Activated CD4-positive, alpha-beta T cell treated with anti-CD3 and anti-CD28 coated beads, Interleukin-2, amount 10 ng/mL, durations not matched to agents 7 days and 5 days (primary cell): ENCODE results near the gene SVIL. TPM values are rescaled to one million over a fixed set of nuclear protein-coding genes. Genes with fewer than 3 reads are reported as not detected.
"Not testable (repeated sequence)": the region's sequence is repeated elsewhere in the genome, so short reads cannot be mapped to it uniquely, and the experiment has no call there.

Experiments
- CTCF ChIA-PET: fragments of 350-600 bp; sonication (Branson Sonifier 250); formaldehyde crosslinking; loops from one replicate; lab custom pipeline; 2021; ENCODE audit warnings: antibody characterized with exemption; lab: Charles Lee
- POLR2A ChIA-PET: fragments of 350-600 bp; sonication (Branson Sonifier 250); formaldehyde crosslinking; loops from one replicate; lab custom pipeline; 2021; ENCODE audit warnings: antibody characterized with exemption; lab: Charles Lee
- DNase-seq: peaks from one replicate; pipeline ENCODE4 v3.0.0-alpha.2; 2020
- H3K27ac Mint-ChIP-seq: one replicate; pipeline ENCODE4 v1.8.0; 2021; ENCODE audit warnings: mild to moderate bottlenecking, moderate library complexity, mixed read lengths
- H3K27me3 Mint-ChIP-seq: one replicate; pipeline ENCODE4 v1.8.0; 2021; ENCODE audit warnings: mixed read lengths
- H3K36me3 Mint-ChIP-seq: one replicate; pipeline ENCODE4 v1.8.0; 2021; ENCODE audit warnings: low read depth, mixed read lengths
- H3K4me1 Mint-ChIP-seq: one replicate; pipeline ENCODE4 v1.8.0; 2021; ENCODE audit warnings: mixed read lengths
- H3K4me3 Mint-ChIP-seq: one replicate; pipeline ENCODE4 v1.8.0; 2021; ENCODE audit warnings: mild to moderate bottlenecking, moderate library complexity, mixed read lengths
- H3K9me3 Mint-ChIP-seq: one replicate; pipeline ENCODE4 v1.8.0; 2021; ENCODE audit warnings: mixed read lengths
- total RNA-seq, 2 experiments: library from RNA; stranded (reverse); gene quantifications; one replicate each; pipeline ENCODE4 v1.2.3, GENCODE V29; 2021

SVIL gene
- total RNA-seq, 2 experiments from 2014 or later = 22.6 to 26.8 TPM

DNA sequence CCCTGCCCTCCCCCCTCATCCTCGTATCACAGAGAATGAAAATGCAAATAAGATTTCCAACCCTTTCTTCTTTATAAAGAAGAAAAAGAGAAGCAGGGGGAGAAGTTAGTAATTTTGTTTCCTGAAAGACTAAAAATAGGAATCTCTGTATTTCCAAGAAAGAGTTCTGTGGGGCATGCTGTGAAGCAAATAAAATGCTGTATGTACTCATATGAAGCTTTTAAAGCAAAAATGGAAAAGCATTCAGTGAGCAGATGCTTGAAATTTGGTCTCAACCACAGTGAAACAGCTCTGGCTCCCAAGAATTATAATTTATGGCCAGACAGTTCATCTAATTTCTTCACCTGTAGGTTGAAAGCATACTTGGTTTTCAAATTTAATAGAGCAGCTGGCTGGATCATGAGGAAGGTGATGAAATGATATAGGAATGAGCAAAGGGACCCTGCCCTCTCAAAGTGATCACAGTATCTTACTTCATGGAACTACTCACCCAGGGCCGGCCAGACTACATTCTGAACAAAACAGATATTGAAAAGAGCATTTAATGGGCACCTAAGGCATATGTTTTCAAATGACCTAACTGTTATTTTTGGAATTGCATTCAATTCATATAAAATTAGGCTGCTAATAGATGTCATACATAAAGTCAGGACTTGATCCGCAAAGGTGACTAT lies 31.4 kb downstream of the SVIL start:
- DNase-seq = no peak
- Mint-ChIP-seq H3K4me3 (no peak overlapping the region), H3K36me3 (no peaks in the 10 kb centered on the region), H3K9me3 (no peaks in the 10 kb centered on the region), H3K27ac (no peak overlapping the region), H3K4me1 (no peaks in the 10 kb centered on the region), H3K27me3 (no peaks in the 10 kb centered on the region)
- POLR2A ChIA-PET = no interaction called here
- CTCF ChIA-PET = no interaction called here

DNA sequence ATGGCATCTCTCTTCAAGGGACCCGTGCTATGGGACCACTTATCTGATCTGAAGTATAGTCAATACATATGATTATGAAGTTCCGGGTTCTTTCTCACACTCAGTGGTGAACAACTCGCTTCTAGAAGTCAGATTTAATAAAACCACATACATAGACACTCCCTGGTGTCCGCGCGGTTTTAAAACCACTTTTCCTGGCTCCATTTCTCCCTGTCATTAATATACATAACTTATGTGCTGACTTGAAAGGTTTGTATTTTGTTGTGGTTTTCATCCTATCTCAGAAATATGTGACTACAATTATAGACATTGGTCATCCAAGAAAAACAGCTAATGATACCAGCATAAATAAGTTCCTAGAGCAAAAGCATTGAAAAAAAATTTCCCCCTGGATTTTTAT lies 34.0 kb downstream of the SVIL start:
- ChIA-PET CTCF (no interaction called here), POLR2A (no interaction called here)
- no peaks in the 10 kb centered on the region for H3K36me3 Mint-ChIP-seq
- H3K27ac Mint-ChIP-seq = no peak overlapping the region
- no peak overlapping the region for H3K4me3 Mint-ChIP-seq
- H3K4me1 Mint-ChIP-seq = no peaks in the 10 kb centered on the region
- no peaks in the 10 kb centered on the region for H3K27me3 Mint-ChIP-seq
- no peak for DNase-seq
- H3K9me3 Mint-ChIP-seq = no peaks in the 10 kb centered on the region

DNA sequence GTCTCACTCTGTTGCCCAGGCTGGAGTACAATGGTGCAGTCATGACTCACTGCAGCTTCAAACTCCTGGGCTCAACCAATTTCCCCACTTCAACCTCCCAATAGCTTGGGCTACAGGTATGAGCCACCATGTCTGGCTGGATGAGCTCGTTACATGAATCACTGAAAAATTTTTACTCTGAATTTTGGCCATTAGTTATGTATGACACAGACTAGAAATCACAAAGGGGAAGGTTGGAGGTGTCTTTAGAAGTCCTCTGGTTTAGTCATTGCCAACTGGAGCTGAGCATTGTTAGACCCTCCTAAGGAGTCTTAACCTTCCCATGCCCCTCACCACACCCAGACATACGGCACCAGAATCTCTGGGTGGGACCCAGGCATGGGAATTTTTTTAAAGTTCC lies 34.7 kb downstream of the SVIL start:
- Mint-ChIP-seq H3K27me3 (no peaks in the 10 kb centered on the region), H3K4me1 (no peaks in the 10 kb centered on the region), H3K9me3 (no peaks in the 10 kb centered on the region), H3K27ac (no peak overlapping the region), H3K36me3 (no peaks in the 10 kb centered on the region), H3K4me3 (no peak overlapping the region)
- ChIA-PET CTCF (no interaction called here), POLR2A (no interaction called here)
- DNase-seq = no peak

DNA sequence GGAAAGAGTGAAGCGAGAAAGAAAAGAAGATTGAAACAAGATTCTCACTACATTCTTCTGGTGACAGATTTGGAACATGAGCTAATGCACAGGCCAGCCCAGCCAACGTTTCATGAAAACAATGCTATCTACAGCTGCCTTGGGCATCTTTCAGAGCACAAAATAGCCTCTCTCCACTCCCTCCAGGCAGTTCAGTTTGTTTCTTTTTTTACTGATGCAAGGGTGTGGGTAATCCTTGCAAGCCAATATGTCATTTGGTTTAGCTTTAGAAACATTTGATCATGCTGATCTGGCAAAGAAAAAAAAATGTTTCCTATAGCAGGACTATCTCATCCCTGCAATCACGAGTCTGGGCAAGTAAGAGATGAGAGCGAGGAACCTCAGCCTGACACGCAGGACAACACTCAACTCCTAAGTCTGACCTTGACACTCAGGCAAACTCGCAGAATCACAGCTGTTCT lies 35.9 kb downstream of the SVIL start:
- ChIA-PET POLR2A (interaction anchor here (0.6 kb wide), 1 partner anchor 40 kb away, joined by 6 read pairs; no protein-coding TSS in a partner anchor), CTCF (interaction anchor here (1.0 kb wide), 2 partner anchors 13 to 140 kb away, joined by 3 read pairs; no protein-coding TSS in a partner anchor)
- Mint-ChIP-seq H3K4me3 (no peak overlapping the region), H3K9me3 (no peaks in the 10 kb centered on the region), H3K27ac (no peak overlapping the region), H3K36me3 (no peaks in the 10 kb centered on the region), H3K4me1 (no peaks in the 10 kb centered on the region), H3K27me3 (no peaks in the 10 kb centered on the region)
- no peak for DNase-seq

DNA sequence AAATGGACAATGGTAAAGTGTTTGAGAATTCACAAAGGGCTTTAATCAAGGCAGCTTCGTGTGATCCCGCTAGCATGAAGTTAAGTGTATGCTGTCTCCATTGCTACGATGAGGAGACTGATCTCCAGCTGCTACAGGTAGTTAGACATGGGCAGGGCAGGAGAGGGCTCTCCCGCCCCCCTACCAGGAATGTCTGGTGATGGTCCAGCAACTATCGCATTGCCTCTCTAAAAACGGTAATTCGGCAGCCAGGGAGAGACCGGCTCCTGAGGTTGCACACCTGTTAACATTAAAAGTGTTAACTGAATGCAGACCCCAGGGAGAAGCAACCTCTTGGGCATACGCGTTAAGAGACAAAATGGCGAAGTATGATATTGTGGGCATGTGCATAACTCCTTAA lies 37.9 kb downstream of the SVIL start:
- Mint-ChIP-seq H3K4me1 (no peaks in the 10 kb centered on the region), H3K27ac (no peak overlapping the region), H3K36me3 (no peaks in the 10 kb centered on the region), H3K4me3 (no peak overlapping the region), H3K27me3 (no peaks in the 10 kb centered on the region), H3K9me3 (no peaks in the 10 kb centered on the region)
- no peak for DNase-seq
- CTCF ChIA-PET = no interaction called here
- POLR2A ChIA-PET = no interaction called here

DNA sequence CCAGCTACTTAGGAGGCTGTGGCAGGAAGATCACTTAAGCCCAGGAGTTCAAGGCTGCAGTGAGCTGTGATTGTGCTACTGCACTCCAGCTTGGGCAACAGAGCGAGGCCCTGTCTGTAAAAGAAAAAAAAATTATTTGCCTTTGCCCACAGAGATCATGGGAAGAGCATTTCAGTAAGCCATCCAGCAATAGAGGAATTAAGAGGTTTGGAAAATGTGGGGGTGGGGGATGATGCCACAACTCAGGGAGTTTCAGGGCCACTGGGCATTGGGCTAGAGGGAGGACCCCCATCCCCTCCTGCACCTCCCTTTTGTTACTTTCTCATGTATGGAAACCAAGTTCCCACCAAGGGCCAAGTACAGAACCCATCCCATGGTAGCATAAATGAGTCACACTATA lies 38.4 kb downstream of the SVIL start:
- Mint-ChIP-seq H3K27ac (no peak overlapping the region), H3K9me3 (no peaks in the 10 kb centered on the region)

DNA sequence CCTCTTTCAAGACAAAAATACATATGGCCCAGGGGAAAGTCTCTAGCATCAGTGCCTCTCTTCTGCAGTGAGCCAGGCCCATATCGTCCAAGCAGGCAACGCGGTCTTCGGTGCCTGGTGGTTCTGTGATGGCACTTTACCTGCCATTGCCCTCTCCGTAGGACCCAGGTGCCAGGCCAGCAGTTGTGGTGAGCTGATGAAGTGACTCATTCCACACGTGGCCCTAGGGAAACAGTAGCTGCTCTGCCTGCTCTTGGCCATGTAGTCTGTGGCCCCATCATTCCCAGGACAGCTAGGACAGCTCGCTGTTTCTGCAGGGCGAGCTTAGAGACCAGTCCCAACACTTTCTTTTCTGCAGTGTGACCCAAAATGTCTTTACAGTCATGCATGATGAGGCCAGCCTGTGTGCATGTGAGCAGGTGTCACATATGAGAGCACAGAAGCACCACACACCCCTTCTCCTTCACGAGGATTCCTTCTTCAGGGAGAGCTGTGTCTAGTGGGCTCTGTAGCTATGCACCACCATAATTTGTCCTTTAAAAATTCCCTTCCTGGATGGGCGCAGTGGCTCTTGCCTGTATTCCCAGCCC lies 39.0 kb downstream of the SVIL start:
- Mint-ChIP-seq H3K36me3 (no peaks in the 10 kb centered on the region), H3K9me3 (no peaks in the 10 kb centered on the region), H3K27me3 (no peaks in the 10 kb centered on the region), H3K27ac (no peak overlapping the region), H3K4me3 (no peak overlapping the region), H3K4me1 (peaks cover 3% of the 10 kb centered on the region)
- ChIA-PET POLR2A (no interaction called here), CTCF (interaction anchor here (0.5 kb wide), 1 partner anchor 299 kb away, joined by 3 read pairs; no protein-coding TSS in a partner anchor)
- DNase-seq = no peak

More for the DNA sequence above, 38.4 kb downstream of the SVIL start:
- no peaks in the 10 kb centered on the region for H3K27me3 Mint-ChIP-seq
- no peaks in the 10 kb centered on the region for H3K36me3 Mint-ChIP-seq
- DNase-seq = no peak
- peaks cover 1% of the 10 kb centered on the region for H3K4me1 Mint-ChIP-seq
- ChIA-PET POLR2A (no interaction called here), CTCF (no interaction called here)
- H3K4me3 Mint-ChIP-seq = no peak overlapping the region

DNA sequence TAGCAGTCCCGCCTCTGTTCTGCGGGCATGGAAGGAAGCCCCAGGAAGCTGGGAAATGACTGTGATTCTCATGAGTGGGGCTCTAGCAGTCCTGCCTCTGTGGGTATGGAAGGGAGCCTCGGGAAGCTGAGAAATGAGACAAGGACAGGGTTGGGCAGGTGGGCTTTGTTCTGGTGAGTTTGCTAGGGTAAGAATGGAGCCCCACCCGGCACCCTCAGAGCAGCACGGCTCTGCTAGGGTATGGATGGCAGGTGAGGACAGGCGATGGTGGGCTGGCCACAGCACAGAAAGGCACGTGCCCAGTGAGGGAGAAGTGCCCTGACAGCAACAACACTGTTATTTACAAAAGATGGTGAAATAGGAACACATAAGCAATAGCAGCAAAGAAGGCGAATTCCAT lies 39.6 kb downstream of the SVIL start:
- no peak for DNase-seq
- Mint-ChIP-seq H3K36me3 (no peaks in the 10 kb centered on the region), H3K4me3 (no peak overlapping the region), H3K4me1 (peaks cover 9% of the 10 kb centered on the region), H3K9me3 (no peaks in the 10 kb centered on the region), H3K27me3 (no peaks in the 10 kb centered on the region), H3K27ac (no peak overlapping the region)
- CTCF ChIA-PET = interaction anchor here (0.5 to 0.6 kb wide), 2 partner anchors 22 to 299 kb away, joined by 3 to 4 read pairs; no protein-coding TSS in a partner anchor
- POLR2A ChIA-PET = no interaction called here

DNA sequence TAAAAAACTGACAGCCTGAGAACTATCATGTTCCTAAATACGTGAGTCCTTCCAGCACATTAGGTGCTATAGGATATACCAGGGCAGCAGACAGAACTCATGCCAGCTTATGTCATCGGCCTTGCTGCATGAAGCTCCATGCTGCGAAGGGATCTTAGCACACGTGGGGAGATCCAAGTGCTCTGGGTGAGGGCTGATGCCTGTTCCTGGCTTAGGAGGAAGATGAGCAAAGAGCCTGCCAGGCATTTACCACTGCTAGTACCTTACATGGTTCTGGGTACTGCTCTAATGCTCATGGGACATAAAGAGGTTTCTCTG lies 43.2 kb downstream of the SVIL start:
- DNase-seq = no peak
- Mint-ChIP-seq H3K4me1 (peaks cover 10% of the 10 kb centered on the region), H3K27ac (no peak overlapping the region), H3K9me3 (peaks cover 1% of the 10 kb centered on the region), H3K36me3 (no peaks in the 10 kb centered on the region), H3K4me3 (no peak overlapping the region), H3K27me3 (no peaks in the 10 kb centered on the region)
- POLR2A ChIA-PET = no interaction called here
- CTCF ChIA-PET = interaction anchor here (1.0 to 1.3 kb wide), 2 partner anchors 18 to 145 kb away, joined by 3 read pairs; no protein-coding TSS in a partner anchor

DNA sequence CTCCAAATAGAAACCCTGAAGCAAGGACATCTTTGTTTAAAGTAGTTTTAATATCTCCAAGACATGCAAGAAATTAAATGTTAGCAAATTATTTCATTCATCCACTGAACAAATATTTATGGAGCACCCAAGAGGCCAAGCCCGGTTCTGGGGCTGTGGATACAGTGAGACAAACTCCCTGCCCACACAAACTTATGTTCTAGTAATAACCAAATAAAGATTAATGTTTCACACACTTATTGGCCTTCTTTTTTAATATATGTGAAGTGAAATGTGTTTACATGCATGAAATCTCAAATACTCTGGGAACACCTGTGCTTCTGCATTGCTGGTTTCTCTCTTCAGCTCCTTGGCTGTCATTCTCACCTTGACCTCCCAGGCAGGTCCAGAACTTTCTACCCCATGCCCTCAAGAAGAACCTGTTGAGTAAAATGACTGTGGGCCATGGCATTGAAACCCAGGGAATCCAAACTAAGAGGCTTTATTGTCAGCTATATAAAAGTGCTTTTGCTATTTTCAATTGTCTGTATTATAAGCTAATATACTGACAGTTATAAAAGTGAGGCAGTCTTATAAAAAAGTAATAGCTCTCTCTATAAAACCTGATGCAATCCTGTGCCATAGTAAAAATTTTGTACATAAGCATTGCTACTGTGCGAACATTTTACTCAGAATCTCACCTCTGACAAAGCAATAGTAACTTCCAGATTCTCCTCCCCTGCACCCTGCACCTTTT lies 43.7 kb downstream of the SVIL start:
- H3K27ac Mint-ChIP-seq = no peak overlapping the region
- ChIA-PET CTCF (interaction anchor here (1.0 to 1.3 kb wide), 2 partner anchors 19 to 145 kb away, joined by 3 read pairs; no protein-coding TSS in a partner anchor), POLR2A (no interaction called here)
- H3K36me3 Mint-ChIP-seq = no peaks in the 10 kb centered on the region
- peaks cover 3% of the 10 kb centered on the region for H3K9me3 Mint-ChIP-seq
- no peak for DNase-seq
- no peaks in the 10 kb centered on the region for H3K27me3 Mint-ChIP-seq
- peaks cover 10% of the 10 kb centered on the region for H3K4me1 Mint-ChIP-seq
- no peak overlapping the region for H3K4me3 Mint-ChIP-seq

DNA sequence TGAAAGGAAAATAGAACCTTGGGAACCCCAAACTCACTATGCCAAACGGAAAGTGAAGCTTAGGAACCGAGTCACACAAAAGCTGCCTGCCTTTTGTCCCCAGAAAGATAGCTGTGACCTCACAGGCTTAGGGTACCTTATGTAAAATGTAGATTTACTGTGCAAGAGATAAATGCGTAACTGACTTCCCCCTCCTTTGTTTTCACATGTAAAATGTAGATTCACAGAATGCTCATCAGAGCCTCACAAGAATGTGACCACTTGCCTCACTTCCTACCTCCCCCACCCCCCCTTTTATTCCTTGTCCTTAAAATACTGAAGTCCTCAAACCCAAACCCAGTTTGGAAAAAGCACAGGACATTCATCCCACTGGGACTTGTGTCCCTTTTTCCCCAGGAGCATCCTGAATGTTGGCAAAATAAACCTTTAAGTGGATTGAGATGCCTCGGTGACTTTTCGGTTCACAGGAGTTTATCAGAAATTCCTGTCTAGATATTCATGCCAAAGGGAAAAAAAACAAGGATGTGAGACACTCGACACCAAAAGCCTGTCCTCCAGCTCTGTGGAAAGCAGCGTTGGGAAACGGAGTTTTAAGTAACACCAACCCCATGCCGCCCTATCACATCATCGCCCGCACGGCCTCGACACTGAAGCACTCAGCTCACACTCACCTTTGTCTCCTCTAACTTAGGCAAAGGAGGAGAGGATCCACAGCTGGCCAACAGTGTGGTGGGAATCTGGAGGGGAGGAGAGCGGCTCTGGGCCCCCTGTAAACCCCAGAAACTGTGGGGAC lies 45.9 kb downstream of the SVIL start:
- CTCF ChIA-PET = no interaction called here
- no peak for DNase-seq
- H3K36me3 Mint-ChIP-seq = no peaks in the 10 kb centered on the region
- peaks cover 11% of the 10 kb centered on the region for H3K4me1 Mint-ChIP-seq
- POLR2A ChIA-PET = no interaction called here
- peaks cover 3% of the 10 kb centered on the region for H3K9me3 Mint-ChIP-seq
- H3K27me3 Mint-ChIP-seq = no peaks in the 10 kb centered on the region
- H3K27ac Mint-ChIP-seq = no peak overlapping the region
- no peak overlapping the region for H3K4me3 Mint-ChIP-seq

DNA sequence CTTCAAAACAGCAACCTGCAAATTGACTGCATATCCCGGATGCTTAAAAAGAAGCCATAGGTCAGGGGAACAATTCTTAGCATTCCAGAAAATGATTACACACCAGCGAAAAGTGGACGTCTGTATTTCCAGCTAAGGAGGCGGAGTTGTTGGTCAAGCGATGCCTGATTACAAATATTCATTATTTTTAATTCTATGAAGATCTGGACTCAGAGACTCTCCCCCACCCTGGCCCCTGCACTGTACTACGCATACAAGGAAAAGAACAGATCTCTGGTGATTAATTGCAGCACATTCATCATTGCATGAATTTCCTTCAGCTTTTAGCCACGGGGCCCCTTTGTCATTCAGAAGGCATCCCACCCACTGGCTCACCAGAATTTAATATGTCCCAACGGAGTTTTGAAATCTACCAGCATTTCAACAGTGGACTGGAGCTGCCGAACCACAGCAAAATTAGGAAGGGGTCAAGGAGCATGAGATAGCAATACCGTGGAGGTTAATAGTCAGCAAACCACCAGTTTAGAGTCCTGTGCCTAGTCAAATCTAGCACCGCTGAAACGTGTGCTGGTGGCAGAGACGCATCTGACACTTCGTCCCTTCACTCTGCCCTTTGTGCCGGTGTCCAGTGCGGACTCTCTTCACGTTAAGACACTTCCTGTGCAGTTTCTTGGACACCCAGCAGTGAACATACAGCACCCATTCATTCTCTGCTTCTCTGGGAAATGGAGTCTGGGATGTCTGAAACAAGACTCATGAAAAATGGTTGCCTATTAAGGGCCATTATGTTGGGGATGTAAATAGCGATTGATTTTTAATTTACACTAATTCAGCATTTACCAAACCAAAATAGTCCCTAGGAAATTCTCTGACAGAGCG lies 46.8 kb downstream of the SVIL start:
- POLR2A ChIA-PET, H3K4me3 Mint-ChIP-seq, CTCF ChIA-PET, H3K9me3 Mint-ChIP-seq, H3K27me3 Mint-ChIP-seq, DNase-seq, H3K27ac Mint-ChIP-seq, H3K36me3 Mint-ChIP-seq: not testable (repeated sequence)
- peaks cover 14% of the 10 kb centered on the region for H3K4me1 Mint-ChIP-seq
